GM12891 (cell line): ENCODE results near the gene NHS.

Experiments used
- DNase-seq: peaks from one replicate; pipeline ENCODE4 v3.0.0; 2011; ENCODE audit warnings: low spot score; ENCODE audit not compliant: insufficient read length
- FAIRE-seq: peaks from 2 replicates; lab custom pipeline; 2011; peaks lifted over from hg19 to GRCh38; lab: Jason Lieb, UNC
- PAX5 ChIP-seq: IDR thresholded peaks from 2 replicates; pipeline ENCODE4 v1.6.1; 2011; ENCODE audit warnings: low read length, moderate library complexity, mild to moderate bottlenecking; ENCODE audit not compliant: insufficient read depth, severe bottlenecking
- POLR2A ChIP-seq: IDR thresholded peaks from 2 replicates; pipeline ENCODE4 v1.6.1; 2011; ENCODE audit warnings: low read depth, low read length, control low read depth
- POLR2AphosphoS5 ChIP-seq: IDR thresholded peaks from 2 replicates; pipeline ENCODE4 v1.6.1; 2011; ENCODE audit warnings: low read depth, low read length, control low read depth
- POU2F2 ChIP-seq: IDR thresholded peaks from 2 replicates; pipeline ENCODE4 v1.6.1; 2011; ENCODE audit warnings: low read depth, mild to moderate bottlenecking, control low read depth, low read length, moderate library complexity
- SPI1 ChIP-seq: IDR thresholded peaks from 2 replicates; pipeline ENCODE4 v1.6.1; 2011; ENCODE audit warnings: low read depth, low read length, control low read depth
- TAF1 ChIP-seq: IDR thresholded peaks from 2 replicates; pipeline ENCODE4 v1.6.1; 2011; ENCODE audit warnings: low read depth, low read length, control low read depth

Gene NHS

DNA sequence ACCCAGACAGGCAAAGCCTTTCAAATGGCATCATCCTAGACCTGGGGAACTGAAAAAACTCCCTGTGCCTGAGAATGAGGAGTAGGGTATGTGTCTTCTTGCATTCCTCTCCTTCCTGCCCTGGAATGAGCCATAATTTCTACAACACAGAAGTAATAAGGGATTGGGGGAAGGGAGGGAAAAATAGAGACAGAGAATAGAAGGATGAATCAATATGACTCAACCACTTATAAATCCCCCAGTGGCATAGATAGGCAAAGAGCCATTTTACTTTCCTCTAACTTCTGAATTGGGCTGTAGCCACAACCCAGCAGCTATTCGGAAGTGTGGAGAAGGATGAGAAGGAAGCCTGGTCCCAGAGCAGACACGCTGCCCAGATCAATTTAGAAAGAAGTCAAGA, 99.9 kb downstream of the NHS start:
- FAIRE-seq = no peak
- TF ChIP-seq TAF1 = no peak
- TF ChIP-seq POU2F2 = no peak
- no peak for TF ChIP-seq POLR2A
- no peak for TF ChIP-seq POLR2AphosphoS5
- TF ChIP-seq SPI1 = no peak
- no peak for TF ChIP-seq PAX5
- DNase-seq = no peak

DNA sequence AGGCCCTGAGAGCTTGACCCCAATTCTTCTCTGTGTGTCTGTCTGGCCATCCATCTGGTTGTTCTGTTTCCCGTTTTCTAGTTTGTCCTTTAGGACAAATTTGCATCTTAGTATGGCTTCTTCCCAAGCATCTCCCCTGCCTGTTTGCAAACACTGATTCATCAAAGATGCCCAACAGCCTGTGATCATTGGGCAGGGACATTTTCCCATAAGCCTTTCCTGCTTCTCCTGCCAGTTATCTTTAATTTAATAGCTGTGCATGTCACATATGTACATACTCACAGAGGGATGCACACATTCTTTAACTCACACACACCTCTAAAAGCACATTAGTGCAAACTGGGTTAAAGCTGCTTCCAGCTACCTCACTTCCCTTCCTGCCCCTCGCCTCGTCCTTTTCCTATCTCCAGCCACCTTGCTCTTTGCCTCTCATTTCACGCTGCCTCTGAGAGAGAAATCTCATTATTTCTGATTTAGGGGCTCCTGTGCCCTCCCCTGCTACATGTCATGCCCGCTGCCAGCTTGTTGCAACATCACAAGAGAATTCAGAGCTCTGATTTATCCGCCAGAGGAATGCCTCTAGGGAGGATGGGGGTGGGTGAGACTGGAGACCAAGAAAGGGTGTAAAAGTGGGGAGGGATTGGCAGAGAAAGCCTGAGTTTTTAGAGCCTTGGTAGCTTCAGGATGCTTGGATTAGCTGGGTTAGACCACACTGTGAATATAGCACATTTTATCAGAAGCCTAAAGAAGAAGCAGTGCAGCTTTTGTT, 100.6 kb downstream of the NHS start:
- FAIRE-seq (no peak), DNase-seq (no peak)
- no peak for TF ChIP-seq PAX5
- no peak for TF ChIP-seq POLR2AphosphoS5
- no peak for TF ChIP-seq TAF1
- no peak for TF ChIP-seq POU2F2
- TF ChIP-seq SPI1 = no peak
- TF ChIP-seq POLR2A = no peak

DNA sequence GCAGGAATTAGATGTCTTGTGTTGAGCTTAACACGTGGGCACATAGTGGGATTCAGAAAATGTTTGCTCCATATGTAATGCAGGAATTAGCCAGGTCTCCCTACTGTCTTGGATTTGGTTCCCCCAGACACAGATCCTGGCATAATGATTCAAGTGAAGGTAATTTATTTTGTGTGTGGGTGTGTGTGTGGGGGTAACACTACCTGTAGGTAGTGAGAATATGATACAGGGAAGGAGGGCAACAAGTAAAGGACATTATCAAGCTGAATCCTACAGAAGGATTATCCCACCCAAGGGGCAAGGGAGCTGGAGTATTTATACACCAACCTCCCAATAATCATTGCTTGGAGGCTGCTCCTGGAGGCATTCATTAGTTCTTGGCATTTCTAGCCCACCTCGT, 101.4 kb downstream of the NHS start:
- TF ChIP-seq POLR2A = no peak
- TF ChIP-seq PAX5 = no peak
- no peak for TF ChIP-seq SPI1
- no peak for TF ChIP-seq TAF1
- no peak for TF ChIP-seq POLR2AphosphoS5
- no peak for TF ChIP-seq POU2F2
- DNase-seq (no peak), FAIRE-seq (no peak)

DNA sequence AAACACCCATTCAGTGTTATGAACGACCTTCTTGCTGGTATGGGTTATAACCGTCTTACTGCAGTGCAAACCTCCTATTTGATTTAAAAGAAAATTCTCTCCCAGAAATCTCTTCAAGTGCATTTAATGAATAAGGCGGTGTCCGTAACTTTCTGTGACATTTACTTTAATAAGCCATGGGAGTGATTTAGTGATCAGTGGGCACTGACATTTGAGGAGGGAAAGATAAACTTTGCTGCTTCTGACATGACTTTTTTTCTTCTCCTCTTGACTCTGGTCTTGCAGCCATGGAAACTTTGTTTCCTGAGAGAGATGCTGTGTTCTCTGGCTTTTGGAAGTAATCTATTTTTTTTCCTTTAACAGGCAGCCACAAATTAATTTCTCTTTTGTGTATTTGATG, 106.1 kb downstream of the NHS start:
- TF ChIP-seq POLR2A (no peak), POU2F2 (no peak), TAF1 (no peak), POLR2AphosphoS5 (no peak), SPI1 (no peak), PAX5 (no peak)

DNA sequence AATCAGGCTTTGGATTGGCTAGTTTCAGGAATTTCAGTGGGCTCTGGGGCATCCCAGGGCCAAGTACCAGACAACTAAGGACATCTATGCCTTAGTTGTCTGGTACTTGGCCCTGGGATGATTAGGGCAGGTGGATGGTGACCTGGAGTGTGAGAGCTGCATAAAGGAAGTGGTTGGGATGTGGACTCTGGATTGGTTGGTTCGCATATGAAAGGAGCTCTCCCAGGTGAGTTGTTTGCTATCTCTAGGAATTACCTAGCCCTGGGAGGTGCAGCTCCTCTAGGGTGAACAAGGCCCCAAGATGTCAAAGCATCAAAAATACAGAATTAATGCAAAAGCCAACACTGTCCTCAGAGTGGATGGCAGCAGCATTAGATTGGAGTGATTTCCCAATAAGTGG, 109.6 kb downstream of the NHS start:
- DNase-seq = no peak
- TF ChIP-seq TAF1 (no peak), PAX5 (no peak), SPI1 (no peak), POLR2AphosphoS5 (no peak), POLR2A (no peak), POU2F2 (no peak)
- no peak for FAIRE-seq

More for the DNA sequence above, 106.1 kb downstream of the NHS start:
- no peak for FAIRE-seq
- no peak for DNase-seq

DNA sequence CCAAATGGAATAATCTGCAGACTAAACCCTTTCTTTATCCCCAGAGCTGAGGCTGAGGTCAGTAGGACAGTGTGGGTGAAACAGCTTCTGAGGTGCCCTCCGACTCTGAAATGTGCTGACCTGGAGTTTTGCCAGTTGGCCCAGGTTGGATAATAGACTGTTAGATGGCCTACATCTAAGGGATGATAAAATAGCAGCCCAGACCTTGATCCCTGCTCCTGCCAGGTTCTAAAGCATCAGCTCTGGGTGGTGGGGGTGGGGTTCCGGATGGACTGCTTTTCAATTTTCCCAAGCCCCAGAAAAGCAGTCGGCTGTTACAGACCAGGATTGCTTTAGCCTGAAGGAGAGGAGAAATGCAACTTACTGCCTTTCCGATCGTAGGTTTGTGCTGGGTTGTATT, 110.4 kb downstream of the NHS start:
- DNase-seq (no peak), FAIRE-seq (no peak)
- TF ChIP-seq PAX5 = no peak
- TF ChIP-seq TAF1 = no peak
- no peak for TF ChIP-seq POU2F2
- TF ChIP-seq POLR2A = no peak
- TF ChIP-seq POLR2AphosphoS5 = no peak
- TF ChIP-seq SPI1 = no peak

DNA sequence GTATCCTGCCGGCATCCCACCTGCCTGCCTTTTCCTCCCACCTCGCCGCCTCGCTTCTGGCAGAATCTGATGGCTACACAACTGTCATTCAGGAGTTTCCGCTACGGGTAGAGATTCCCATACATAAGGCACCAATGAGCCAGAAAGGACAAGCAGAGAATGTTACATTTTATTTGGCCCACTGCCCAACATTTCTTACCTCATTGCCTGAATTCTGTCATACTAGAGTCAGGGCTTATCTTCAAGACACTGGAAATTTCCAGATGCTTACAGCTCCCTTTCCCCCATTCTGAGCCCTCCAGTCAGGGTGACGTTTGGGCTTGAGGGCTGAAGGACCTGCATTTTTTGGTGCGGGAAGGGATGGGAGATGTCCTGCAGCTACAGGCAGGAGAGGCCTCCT, 113.0 kb downstream of the NHS start:
- TF ChIP-seq POLR2A (no peak), TAF1 (no peak), POLR2AphosphoS5 (no peak), POU2F2 (no peak), SPI1 (no peak), PAX5 (no peak)
- FAIRE-seq (no peak), DNase-seq (no peak)

DNA sequence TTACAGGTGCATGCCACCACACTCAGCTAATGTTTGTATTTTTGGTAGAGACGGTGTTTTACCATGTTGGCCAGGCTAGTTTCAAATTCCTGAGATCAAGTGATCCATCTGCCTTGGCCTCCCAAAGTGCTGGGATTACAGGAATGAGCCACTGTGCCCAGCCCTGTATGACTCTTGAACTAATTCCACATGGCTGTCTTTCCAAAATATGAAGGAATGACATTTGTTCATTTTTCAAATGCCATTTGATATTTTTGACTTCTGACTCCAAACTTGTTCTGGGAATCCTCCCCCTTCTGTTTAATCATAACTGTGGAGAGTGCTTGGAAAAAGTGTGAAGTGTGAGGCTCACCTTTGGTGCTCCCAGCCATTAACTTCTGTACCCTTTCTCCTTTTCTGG, 119.2 kb downstream of the NHS start:
- TF ChIP-seq POU2F2 = no peak
- TF ChIP-seq PAX5 = no peak
- no peak for TF ChIP-seq SPI1
- TF ChIP-seq POLR2AphosphoS5 = no peak
- no peak for TF ChIP-seq POLR2A
- no peak for TF ChIP-seq TAF1
- no peak for DNase-seq
- no peak for FAIRE-seq

DNA sequence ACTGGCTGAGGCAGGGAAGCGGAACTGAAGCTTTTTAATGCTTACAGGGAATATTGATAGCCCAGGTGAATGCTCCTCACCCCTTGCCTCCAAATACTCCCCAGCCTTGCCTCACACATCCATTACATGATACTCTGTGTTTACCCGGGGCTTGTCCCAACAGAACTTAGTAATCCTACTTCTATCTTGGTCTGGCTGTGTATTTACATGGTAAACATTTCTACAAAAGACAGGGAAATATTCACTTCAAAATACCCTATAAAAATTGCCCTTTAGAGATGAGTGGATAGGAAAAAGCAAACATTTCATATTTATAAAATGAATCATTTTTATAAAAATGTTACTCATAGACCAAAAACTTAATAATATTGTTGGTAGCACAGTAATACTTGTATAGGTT, 120.1 kb downstream of the NHS start:
- DNase-seq (no peak), FAIRE-seq (no peak)
- TF ChIP-seq POU2F2 (no peak), TAF1 (no peak), POLR2A (no peak), SPI1 (no peak), PAX5 (no peak), POLR2AphosphoS5 (no peak)

DNA sequence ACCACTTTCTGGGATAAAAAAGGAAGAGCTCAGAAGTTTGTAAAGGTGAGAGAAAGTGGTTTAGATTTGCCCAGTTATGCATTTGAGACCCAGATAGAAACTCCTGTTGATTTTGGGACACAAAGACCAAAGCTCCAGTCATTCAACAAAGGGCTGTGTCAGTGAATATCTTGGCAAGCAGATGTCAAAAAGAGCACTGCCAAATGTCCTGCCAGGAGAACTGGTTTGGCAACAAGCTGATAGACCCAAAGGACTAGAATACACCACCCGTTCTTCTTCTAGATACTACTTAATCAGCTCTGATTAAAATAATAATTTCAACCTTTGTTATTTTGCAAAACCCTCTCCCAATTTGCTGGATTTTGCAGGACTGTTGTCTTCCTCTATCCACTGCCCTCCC, 121.4 kb downstream of the NHS start:
- no peak for DNase-seq
- no peak for FAIRE-seq
- TF ChIP-seq TAF1 (no peak), SPI1 (no peak), PAX5 (no peak), POU2F2 (no peak), POLR2AphosphoS5 (no peak), POLR2A (no peak)
